Measurements from ENCODE around the gene ATOH1. TPM values are rescaled to one million over a fixed set of nuclear protein-coding genes. Genes with fewer than 3 reads are reported as not detected.
A peak's percentile ranks its signal among the peaks of the same experiment; 100 is the strongest.

Gene ATOH1
- total RNA-seq, 1 experiment from 2014 or later, result not detected

DNA sequence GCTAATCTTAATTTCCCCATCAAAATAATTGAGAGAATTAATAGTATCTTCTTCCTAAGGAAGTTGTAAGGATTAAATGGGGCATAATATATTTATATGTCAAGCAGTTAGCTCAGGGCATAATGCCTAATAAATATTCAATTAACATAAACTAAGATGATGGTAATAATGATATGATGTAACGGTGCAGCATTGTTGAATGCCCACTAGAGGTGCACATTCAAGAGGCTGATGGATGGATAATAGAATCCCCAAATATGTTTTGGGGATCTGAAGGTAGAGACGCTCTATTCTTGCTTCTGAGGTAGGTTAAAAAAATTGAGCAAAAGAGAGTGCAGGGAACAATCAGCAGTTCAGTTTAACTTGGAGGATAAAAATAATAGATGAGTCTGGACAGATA, 37.1 kb downstream of the ATOH1 start:
- Mint-ChIP-seq H3K27ac (no peak overlapping the region), H3K27me3 (ENCODE audit: low read depth) (peaks cover 5% of the 10 kb centered on the region; the same call in 1 of the 2 replicates), H3K9me3 (no peaks in the 10 kb centered on the region; a peak in 1 of 5 replicates), H3K36me3 (ENCODE audit: insufficient read depth in 1 of 3, low read depth in 3 of 3) (no peaks in the 10 kb centered on the region), H3K4me1 (no peaks in the 10 kb centered on the region), H3K4me3 (no peak overlapping the region)
- Histone ChIP-seq H3K9ac (ENCODE audit: extremely low read depth, insufficient read length, low read length) (no peak overlapping the region), H3K18ac (ENCODE audit: insufficient read length, low read depth, low read length) (no peak overlapping the region), H2BK120ac (ENCODE audit: low read depth, low read length, poor library complexity, severe bottlenecking) (no peak overlapping the region), H3K27ac (ENCODE audit: insufficient read length, low read depth, low read length) (no peak overlapping the region), H3K27me3 (ENCODE audit: insufficient read depth, low read length) (no peaks in the 10 kb centered on the region), H3K23ac (ENCODE audit: insufficient read length, low read depth, low read length) (no peak overlapping the region), H2BK15ac (ENCODE audit: low read depth, low read length) (no peak overlapping the region), H4K20me1 (ENCODE audit: control insufficient read depth, insufficient read depth, insufficient read length) (no peaks in the 10 kb centered on the region), H3K4ac (ENCODE audit: low read depth, low read length) (no peak overlapping the region), H3K23me2 (ENCODE audit: insufficient read length, low read depth, low read length, poor library complexity, severe bottlenecking) (no peaks in the 10 kb centered on the region), H2BK12ac (ENCODE audit: insufficient read length, low read depth, low read length) (no peak overlapping the region), H3K9me3 (ENCODE audit: control insufficient read depth, low read depth, low read length) (no peaks in the 10 kb centered on the region), H2AFZ (ENCODE audit: low read length) (no peak overlapping the region), H3K79me1 (ENCODE audit: insufficient read depth, low read depth, low read length, poor library complexity, severe bottlenecking) (no peaks in the 10 kb centered on the region), H4K5ac (ENCODE audit: insufficient read length, low read depth, low read length) (no peak overlapping the region), H2BK20ac (ENCODE audit: low read depth, low read length, poor library complexity, severe bottlenecking) (no peak overlapping the region), H3K14ac (ENCODE audit: insufficient read depth, low read length) (no peak overlapping the region), H3K4me1 (ENCODE audit: insufficient read depth, low read length) (no peaks in the 10 kb centered on the region), H3K4me2 (ENCODE audit: insufficient read depth, insufficient read length, low read length) (no peak overlapping the region), H3T11ph (ENCODE audit: low read length) (no peak overlapping the region), H4K8ac (replicated peaks; ENCODE audit: insufficient read length, low read depth, low read length) (no peak overlapping the region), H3K56ac (ENCODE audit: insufficient read length, low read depth, low read length) (no peak overlapping the region), H2BK5ac (ENCODE audit: insufficient read length, low read length) (no peak overlapping the region), H4K91ac (ENCODE audit: insufficient read length, low read depth, low read length) (no peak overlapping the region), H3K79me2 (ENCODE audit: insufficient read depth, low read length) (no peaks in the 10 kb centered on the region), H2AK5ac (ENCODE audit: insufficient read length, low read length) (no peak overlapping the region)
- TF ChIP-seq, protein P1, sequence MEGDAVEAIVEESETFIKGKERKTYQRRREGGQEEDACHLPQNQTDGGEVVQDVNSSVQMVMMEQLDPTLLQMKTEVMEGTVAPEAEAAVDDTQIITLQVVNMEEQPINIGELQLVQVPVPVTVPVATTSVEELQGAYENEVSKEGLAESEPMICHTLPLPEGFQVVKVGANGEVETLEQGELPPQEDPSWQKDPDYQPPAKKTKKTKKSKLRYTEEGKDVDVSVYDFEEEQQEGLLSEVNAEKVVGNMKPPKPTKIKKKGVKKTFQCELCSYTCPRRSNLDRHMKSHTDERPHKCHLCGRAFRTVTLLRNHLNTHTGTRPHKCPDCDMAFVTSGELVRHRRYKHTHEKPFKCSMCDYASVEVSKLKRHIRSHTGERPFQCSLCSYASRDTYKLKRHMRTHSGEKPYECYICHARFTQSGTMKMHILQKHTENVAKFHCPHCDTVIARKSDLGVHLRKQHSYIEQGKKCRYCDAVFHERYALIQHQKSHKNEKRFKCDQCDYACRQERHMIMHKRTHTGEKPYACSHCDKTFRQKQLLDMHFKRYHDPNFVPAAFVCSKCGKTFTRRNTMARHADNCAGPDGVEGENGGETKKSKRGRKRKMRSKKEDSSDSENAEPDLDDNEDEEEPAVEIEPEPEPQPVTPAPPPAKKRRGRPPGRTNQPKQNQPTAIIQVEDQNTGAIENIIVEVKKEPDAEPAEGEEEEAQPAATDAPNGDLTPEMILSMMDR (conservative IDR thresholded peaks at IDR 0.05), result peak; percentile 46; the same call in 2 of the 3 replicates
- DNase-seq, result no peak
- no CpG with 5 or more reads among the region's 2 CpGs for WGBS (ENCODE audit: extremely low coverage, insufficient read length, low lambda C conversion rate)

Measured in H9 (cell line).